ENCODE results near the gene TOP2B. TPM values are rescaled to one million over a fixed set of nuclear protein-coding genes. Genes with fewer than 3 reads are reported as not detected.

The TOP2B gene
- polyA plus RNA-seq, 1 donor (not counting 4 experiments of a cell fraction or from before 2014, with no cell fraction given) = 71.8 TPM

GRCh38 chr3:25580534-25580933 lies 84.2 kb downstream of the TOP2B start:
- Histone ChIP-seq H3K9me1 (ENCODE audit: control insufficient read depth, extremely low read depth, insufficient read depth, low read length) (no peaks in the 10 kb centered on the region), H4K20me1 (ENCODE audit: control insufficient read depth, extremely low read depth, insufficient read depth, low read length) (no peaks in the 10 kb centered on the region), H3K79me2 (ENCODE audit: control insufficient read depth, insufficient read depth, low read length) (no peaks in the 10 kb centered on the region), H3K9me3 (ENCODE audit: control insufficient read depth, low read depth, low read length) (no peaks in the 10 kb centered on the region), H3K36me3 (ENCODE audit: control insufficient read depth in 2 of 2, extremely low read depth in 1 of 2, insufficient read depth in 2 of 2, low read length in 2 of 2) (no peaks in the 10 kb centered on the region), H3K27ac (ENCODE audit: control insufficient read depth, insufficient read depth, low read length) (no peak overlapping the region), H3K4me1 (ENCODE audit: control insufficient read depth, extremely low read depth, insufficient read depth, low read length) (no peaks in the 10 kb centered on the region), H3K9ac (ENCODE audit: control insufficient read depth, extremely low read depth, insufficient read depth, low read length) (no peak overlapping the region), H3K27me3 (ENCODE audit: control insufficient read depth, extremely low read depth, insufficient read depth, low read length) (no peaks in the 10 kb centered on the region), H3K4me3 (ENCODE audit: control insufficient read depth in 2 of 3, extremely low read depth in 1 of 3, insufficient read depth in 2 of 3, low read depth in 1 of 3, low read length in 3 of 3) (no peak overlapping the region), H2AFZ (ENCODE audit: control insufficient read depth, low read length) (no peak overlapping the region), H3K4me2 (ENCODE audit: control insufficient read depth, extremely low read depth, insufficient read depth, low read depth, low read length) (no peak overlapping the region)
- dilution Hi-C loops (cut with MboI; ENCODE audit: extremely low pct_ligation_motif_present, low sequenced_read_pairs) = no loop called here
- DNase-seq (ENCODE audit: low read depth, low spot score) (no peak), FAIRE-seq (no peak)
- TF ChIP-seq, protein P1, sequence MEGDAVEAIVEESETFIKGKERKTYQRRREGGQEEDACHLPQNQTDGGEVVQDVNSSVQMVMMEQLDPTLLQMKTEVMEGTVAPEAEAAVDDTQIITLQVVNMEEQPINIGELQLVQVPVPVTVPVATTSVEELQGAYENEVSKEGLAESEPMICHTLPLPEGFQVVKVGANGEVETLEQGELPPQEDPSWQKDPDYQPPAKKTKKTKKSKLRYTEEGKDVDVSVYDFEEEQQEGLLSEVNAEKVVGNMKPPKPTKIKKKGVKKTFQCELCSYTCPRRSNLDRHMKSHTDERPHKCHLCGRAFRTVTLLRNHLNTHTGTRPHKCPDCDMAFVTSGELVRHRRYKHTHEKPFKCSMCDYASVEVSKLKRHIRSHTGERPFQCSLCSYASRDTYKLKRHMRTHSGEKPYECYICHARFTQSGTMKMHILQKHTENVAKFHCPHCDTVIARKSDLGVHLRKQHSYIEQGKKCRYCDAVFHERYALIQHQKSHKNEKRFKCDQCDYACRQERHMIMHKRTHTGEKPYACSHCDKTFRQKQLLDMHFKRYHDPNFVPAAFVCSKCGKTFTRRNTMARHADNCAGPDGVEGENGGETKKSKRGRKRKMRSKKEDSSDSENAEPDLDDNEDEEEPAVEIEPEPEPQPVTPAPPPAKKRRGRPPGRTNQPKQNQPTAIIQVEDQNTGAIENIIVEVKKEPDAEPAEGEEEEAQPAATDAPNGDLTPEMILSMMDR (optimal IDR thresholded peaks at IDR 0.05 in 1 of 3, IDR thresholded peaks at IDR 0.05 in 1 of 3, conservative IDR thresholded peaks at IDR 0.05 in 1 of 3; ENCODE audit: extremely low read depth in 1 of 3, insufficient read depth in 2 of 3, low read length in 3 of 3) = no peak

DNA sequence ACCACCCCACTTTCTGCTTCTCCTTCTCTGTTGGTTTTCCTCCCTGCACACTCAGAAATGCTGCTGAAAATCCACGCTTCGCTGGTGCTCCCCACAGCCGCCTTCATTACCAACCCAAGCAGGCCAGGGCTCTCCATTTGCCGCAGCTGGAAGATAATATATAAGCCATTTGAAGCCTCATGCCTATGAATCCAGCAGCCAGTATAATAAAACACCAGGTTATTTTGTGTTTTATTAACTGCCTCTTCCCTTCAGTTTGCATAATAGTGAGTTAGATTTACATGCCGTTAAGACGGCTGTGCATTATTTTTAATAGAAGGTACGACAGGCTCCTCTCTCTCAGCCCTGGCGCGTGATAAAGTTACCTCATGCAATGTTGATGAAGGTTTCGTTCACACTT lies 86.6 kb downstream of the TOP2B start:
- FAIRE-seq = no peak
- no peaks in the 10 kb centered on the region for H3K27me3 ChIP-seq (ENCODE audit: control insufficient read depth, extremely low read depth, insufficient read depth, low read length)
- H3K27ac ChIP-seq (ENCODE audit: control insufficient read depth, insufficient read depth, low read length) = no peak overlapping the region

More for the DNA sequence above, 86.6 kb downstream of the TOP2B start:
- H3K79me2 ChIP-seq (ENCODE audit: control insufficient read depth, insufficient read depth, low read length) = no peaks in the 10 kb centered on the region
- H3K4me2 ChIP-seq (ENCODE audit: control insufficient read depth, extremely low read depth, insufficient read depth, low read depth, low read length) = no peak overlapping the region
- H3K9me3 ChIP-seq (ENCODE audit: control insufficient read depth, low read depth, low read length) = no peaks in the 10 kb centered on the region
- DNase-seq (ENCODE audit: low read depth, low spot score) = no peak
- H3K36me3 ChIP-seq (ENCODE audit: control insufficient read depth in 2 of 2, extremely low read depth in 1 of 2, insufficient read depth in 2 of 2, low read length in 2 of 2) = no peaks in the 10 kb centered on the region
- no peaks in the 10 kb centered on the region for H4K20me1 ChIP-seq (ENCODE audit: control insufficient read depth, extremely low read depth, insufficient read depth, low read length)
- H2AFZ ChIP-seq (ENCODE audit: control insufficient read depth, low read length) = no peak overlapping the region
- H3K4me3 ChIP-seq (ENCODE audit: control insufficient read depth in 2 of 3, extremely low read depth in 1 of 3, insufficient read depth in 2 of 3, low read depth in 1 of 3, low read length in 3 of 3) = no peak overlapping the region
- dilution Hi-C loops (cut with MboI; ENCODE audit: extremely low pct_ligation_motif_present, low sequenced_read_pairs) = no loop called here
- no peaks in the 10 kb centered on the region for H3K4me1 ChIP-seq (ENCODE audit: control insufficient read depth, extremely low read depth, insufficient read depth, low read length)
- no peaks in the 10 kb centered on the region for H3K9me1 ChIP-seq (ENCODE audit: control insufficient read depth, extremely low read depth, insufficient read depth, low read length)
- TF ChIP-seq, protein P1 (optimal IDR thresholded peaks at IDR 0.05 in 1 of 3, IDR thresholded peaks at IDR 0.05 in 1 of 3, conservative IDR thresholded peaks at IDR 0.05 in 1 of 3; ENCODE audit: extremely low read depth in 1 of 3, insufficient read depth in 2 of 3, low read length in 3 of 3) = no peak
- TF ChIP-seq EZH2 (IDR thresholded peaks at IDR 0.05; ENCODE audit: low read length) = no peak
- H3K9ac ChIP-seq (ENCODE audit: control insufficient read depth, extremely low read depth, insufficient read depth, low read length) = no peak overlapping the region
